Measurements from ENCODE around the gene HOXB9. TPM values are rescaled to one million over a fixed set of nuclear protein-coding genes. Genes with fewer than 3 reads are reported as not detected.
A peak's percentile ranks its signal among the peaks of the same experiment; 100 is the strongest.

HOXB9 gene
- total and polyA plus RNA-seq, 4 donors, result 19.8 to 413 (median 129) TPM

- H3K4me3 ChIP-seq (ENCODE audit: low read depth, low read length), result peak overlapping the region; percentile 65
- H3K27ac ChIP-seq (ENCODE audit: low read depth, low read length), result peak overlapping the region; percentile 99
- no peaks in the 10 kb centered on the region for H3K9me3 ChIP-seq (ENCODE audit: control insufficient read depth, insufficient read depth, low read length)
- peaks cover 68% of the 10 kb centered on the region for H3K4me1 ChIP-seq (ENCODE audit: control insufficient read depth, insufficient read depth, low read length)
- WGBS (ENCODE audit: insufficient coverage), result 6% methylated on average over 41 of the region's 43 CpGs
- H3K27me3 ChIP-seq (ENCODE audit: control insufficient read depth, insufficient read depth, low read length), result peaks cover 11% of the 10 kb centered on the region
- H3K36me3 ChIP-seq (ENCODE audit: control insufficient read depth, insufficient read depth, low read length), result peaks cover 11% of the 10 kb centered on the region
- DNase-seq (ENCODE audit: low read depth in 4 of 6, low spot score in 6 of 6), result peak; percentile 12 to 76 (median 36)
These were observed 8.5 kb downstream of the HOXB9 start for GRCh38 chr17:48617471-48618255.

DNA sequence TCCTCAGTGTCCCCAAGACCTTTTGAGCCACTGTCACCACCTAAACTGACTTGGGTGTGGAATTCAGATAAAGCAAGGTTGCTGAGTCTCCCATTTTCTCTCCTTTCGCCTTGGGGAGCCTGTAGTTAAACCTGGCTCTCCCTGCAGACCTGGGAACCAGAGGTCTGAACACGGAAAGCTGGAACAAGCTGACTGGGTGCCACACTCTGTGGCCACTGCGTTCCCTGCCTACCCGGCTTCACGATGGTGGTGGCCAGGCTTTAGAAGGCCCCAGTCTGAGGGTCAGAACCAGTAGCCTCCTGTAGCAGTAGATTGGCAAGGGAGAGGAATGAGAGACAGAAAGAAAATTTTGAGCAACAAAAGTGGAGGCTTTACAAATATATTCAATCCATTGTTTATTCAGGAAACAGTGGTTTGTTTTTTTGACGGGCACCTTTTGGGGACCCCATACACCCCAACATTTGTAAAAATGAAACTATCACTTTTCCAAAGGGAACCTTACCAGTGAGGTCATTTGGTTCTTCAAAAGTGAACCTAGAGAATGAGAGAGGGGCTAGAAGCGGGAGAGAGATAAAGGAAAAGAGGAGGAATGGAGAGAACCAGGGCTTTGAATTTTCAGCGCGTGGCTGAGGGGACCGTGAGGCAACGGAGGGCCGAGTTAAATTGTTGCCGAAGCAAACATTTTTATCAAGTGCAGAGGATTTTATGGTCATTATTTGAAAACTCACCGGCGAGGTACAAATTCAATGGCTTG, 9.3 kb downstream of the HOXB9 start:
- H3K36me3 ChIP-seq (ENCODE audit: control insufficient read depth, insufficient read depth, low read length), result peaks cover 17% of the 10 kb centered on the region
- WGBS (ENCODE audit: insufficient coverage), result 14% methylated on average over 10 of the region's 15 CpGs
- H3K4me3 ChIP-seq (ENCODE audit: low read depth, low read length), result peak overlapping the region; percentile 65
- H3K27ac ChIP-seq (ENCODE audit: low read depth, low read length), result peak overlapping the region; percentile 99
- H3K27me3 ChIP-seq (ENCODE audit: control insufficient read depth, insufficient read depth, low read length), result peaks cover 11% of the 10 kb centered on the region
- H3K4me1 ChIP-seq (ENCODE audit: control insufficient read depth, insufficient read depth, low read length), result peaks cover 66% of the 10 kb centered on the region
- DNase-seq (ENCODE audit: low read depth in 4 of 6, low spot score in 6 of 6), result peak; percentile 17 to 63 (median 42)
- no peaks in the 10 kb centered on the region for H3K9me3 ChIP-seq (ENCODE audit: control insufficient read depth, insufficient read depth, low read length)

DNA sequence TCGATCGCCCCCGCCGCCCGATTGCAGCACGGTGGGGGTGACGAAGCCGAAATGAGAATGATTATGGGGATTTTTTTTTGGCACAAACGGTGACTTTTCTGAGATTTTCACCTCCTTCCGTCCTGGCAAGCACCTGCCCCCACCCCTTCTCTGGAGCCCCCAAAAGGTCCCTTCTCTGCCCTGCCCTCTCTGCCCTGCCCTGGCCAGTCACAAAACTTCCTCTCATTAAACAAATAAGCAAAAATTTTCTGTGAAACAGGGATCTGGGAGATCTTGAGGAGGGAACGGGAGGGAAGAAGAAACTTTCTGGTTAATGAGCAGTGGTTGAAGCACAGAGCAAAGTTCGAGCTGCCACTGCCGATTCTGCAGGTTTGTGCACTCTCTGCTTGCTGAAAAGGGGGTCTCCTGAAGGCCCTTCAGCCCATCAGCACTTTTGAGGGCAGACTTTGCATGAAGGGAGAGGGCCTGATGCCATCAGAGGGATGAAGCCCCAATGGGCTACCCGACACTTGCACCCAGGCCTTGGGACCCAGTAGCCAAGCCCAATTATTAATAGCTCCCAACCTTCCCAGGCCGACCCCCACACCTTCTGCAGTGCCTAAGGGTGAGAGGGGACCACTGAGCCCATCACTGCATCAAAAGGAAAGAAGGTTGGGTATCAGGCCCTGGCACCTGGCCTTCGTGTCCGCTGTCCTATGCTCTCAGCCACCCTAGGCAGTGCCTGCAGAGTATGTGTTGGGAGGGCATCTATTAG, 10.0 kb downstream of the HOXB9 start:
- Histone ChIP-seq H3K27ac (ENCODE audit: low read depth, low read length) (peak overlapping the region; percentile 99), H3K27me3 (ENCODE audit: control insufficient read depth, insufficient read depth, low read length) (peaks cover 8% of the 10 kb centered on the region), H3K4me1 (ENCODE audit: control insufficient read depth, insufficient read depth, low read length) (peaks cover 65% of the 10 kb centered on the region), H3K36me3 (ENCODE audit: control insufficient read depth, insufficient read depth, low read length) (peaks cover 16% of the 10 kb centered on the region), H3K4me3 (ENCODE audit: low read depth, low read length) (peak overlapping the region; percentile 65), H3K9me3 (ENCODE audit: control insufficient read depth, insufficient read depth, low read length) (no peaks in the 10 kb centered on the region)
- WGBS (ENCODE audit: insufficient coverage), result 18% methylated on average over 3 of the region's 17 CpGs
- DNase-seq (ENCODE audit: low read depth in 4 of 6, low spot score in 6 of 6), result peak in 5 of 6 donors; percentile 8 to 39 (median 26)

DNA sequence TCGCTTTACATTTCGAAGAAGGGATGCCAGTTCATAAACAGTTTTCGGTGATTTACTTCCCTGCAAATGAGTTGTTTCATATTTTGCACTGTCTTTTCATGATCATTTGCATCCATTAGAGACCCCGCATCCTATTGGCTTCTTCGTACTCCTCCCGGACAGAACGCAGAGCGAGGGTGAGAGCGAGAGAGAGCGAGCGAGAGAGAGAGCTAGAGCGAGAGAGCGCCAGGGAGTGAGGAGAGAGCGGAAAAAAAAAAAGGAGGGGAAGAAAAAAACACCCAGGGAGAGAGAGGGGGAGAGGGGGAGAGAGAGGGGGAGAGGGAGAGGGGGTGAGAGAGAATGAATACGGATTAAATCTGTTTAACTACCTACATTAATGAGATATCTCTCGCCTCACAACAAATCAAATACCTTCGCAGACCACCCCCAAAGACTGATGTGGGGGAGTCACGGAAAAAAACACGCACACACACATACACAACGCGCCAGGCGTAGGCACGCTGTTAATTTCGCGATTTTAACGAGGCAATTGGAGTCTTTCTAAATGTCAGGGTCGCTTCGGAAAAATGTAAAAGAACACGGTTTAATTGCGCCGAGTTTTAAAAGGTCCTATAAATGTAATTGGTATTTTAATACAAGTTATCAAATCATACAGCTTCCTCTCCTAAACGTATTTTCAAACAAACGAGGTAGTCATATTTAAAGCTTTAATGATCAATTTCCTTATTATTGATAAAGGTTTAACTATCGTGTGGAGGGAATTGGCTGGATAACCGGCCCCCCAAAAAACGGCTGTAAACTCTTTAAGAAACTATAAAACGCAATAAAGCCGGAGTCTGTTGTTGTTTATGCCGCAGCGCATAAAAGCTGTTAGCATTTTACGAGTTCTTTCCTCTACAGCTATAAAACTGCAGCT, 10.9 kb downstream of the HOXB9 start, which contains the start of gene HOXB8:
Gene HOXB8, minus strand, starts transcription at position 246 of the 916 bp plus-strand sequence. CDS start 588 bp downstream, outside the sequence.
- DNase-seq (ENCODE audit: low read depth in 4 of 6, low spot score in 6 of 6), result peak in 5 of 6 donors; percentile 24 to 99 (median 87)
- H3K4me3 ChIP-seq (ENCODE audit: low read depth, low read length), result peak within 1 kb of the TSS; percentile 65
- H3K27me3 ChIP-seq (ENCODE audit: control insufficient read depth, insufficient read depth, low read length), result peaks cover 6% of the 10 kb centered on the region
- peaks cover 59% of the 10 kb centered on the region for H3K4me1 ChIP-seq (ENCODE audit: control insufficient read depth, insufficient read depth, low read length)
- no peaks in the 10 kb centered on the region for H3K9me3 ChIP-seq (ENCODE audit: control insufficient read depth, insufficient read depth, low read length)
- WGBS (ENCODE audit: insufficient coverage), result 0% methylated on average over 3 of the region's 41 CpGs
- H3K27ac ChIP-seq (ENCODE audit: low read depth, low read length), result peak within 1 kb of the TSS; percentile 99
- H3K36me3 ChIP-seq (ENCODE audit: control insufficient read depth, insufficient read depth, low read length), result peaks cover 21% of the 10 kb centered on the region

GRCh38 chr17:48613862-48614694, 12.1 kb downstream of the HOXB9 start:
- peaks cover 55% of the 10 kb centered on the region for H3K4me1 ChIP-seq (ENCODE audit: control insufficient read depth, insufficient read depth, low read length)
- H3K36me3 ChIP-seq (ENCODE audit: control insufficient read depth, insufficient read depth, low read length), result peaks cover 21% of the 10 kb centered on the region
- peak overlapping the region; percentile 65 for H3K4me3 ChIP-seq (ENCODE audit: low read depth, low read length)
- under 1% methylated on average over 53 of the region's 55 CpGs for WGBS (ENCODE audit: insufficient coverage)
- DNase-seq (ENCODE audit: low read depth in 4 of 6, low spot score in 6 of 6), result peak in 3 of 6 donors; percentile 12 to 65 (median 43)
- no peaks in the 10 kb centered on the region for H3K9me3 ChIP-seq (ENCODE audit: control insufficient read depth, insufficient read depth, low read length)
- H3K27ac ChIP-seq (ENCODE audit: low read depth, low read length), result peak overlapping the region; percentile 99
- peaks cover 4% of the 10 kb centered on the region for H3K27me3 ChIP-seq (ENCODE audit: control insufficient read depth, insufficient read depth, low read length)

DNA sequence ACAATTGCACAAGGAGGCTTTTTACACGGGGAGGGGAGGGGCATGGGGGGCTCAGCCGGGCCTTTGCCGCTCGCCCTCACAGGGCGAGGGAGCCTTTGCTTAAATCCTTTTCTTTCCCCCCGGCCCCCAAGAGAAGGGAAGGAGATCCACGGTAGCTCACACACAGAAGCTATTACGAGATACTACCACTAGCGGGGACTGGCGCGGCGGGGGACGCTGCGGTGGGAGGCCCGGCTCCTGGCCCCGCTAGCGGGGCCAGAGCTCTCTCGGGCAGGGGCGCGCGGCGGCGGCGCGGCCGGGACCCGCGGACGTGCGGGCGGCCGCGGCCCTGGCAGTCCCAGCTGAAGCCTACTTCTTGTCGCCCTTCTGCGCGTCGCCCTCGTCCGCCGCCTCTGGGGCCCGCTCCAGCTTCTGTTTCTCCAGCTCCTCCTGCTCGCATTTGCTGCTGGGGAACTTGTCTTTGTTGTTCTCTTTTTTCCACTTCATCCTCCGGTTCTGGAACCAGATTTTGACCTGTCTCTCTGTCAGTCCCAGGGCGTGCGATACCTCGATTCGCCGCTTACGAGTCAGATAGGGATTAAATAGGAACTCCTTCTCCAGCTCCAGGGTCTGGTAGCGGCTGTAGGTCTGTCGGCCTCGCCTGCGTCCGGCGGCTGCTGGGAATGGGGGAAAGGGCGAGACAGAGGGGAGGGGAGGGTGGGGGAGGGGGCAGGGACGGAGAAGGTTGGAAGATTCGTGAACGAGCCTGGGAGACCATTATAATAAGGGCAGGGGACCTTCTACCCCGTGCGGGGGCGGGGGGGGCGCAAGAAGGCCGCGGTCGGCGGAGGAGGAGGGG, 13.1 kb downstream of the HOXB9 start:
- Histone ChIP-seq H3K4me1 (ENCODE audit: control insufficient read depth, insufficient read depth, low read length) (peaks cover 53% of the 10 kb centered on the region), H3K27me3 (ENCODE audit: control insufficient read depth, insufficient read depth, low read length) (peaks cover 2% of the 10 kb centered on the region), H3K27ac (ENCODE audit: low read depth, low read length) (peak overlapping the region; percentile 99), H3K36me3 (ENCODE audit: control insufficient read depth, insufficient read depth, low read length) (peaks cover 21% of the 10 kb centered on the region), H3K4me3 (ENCODE audit: low read depth, low read length) (peak overlapping the region; percentile 65), H3K9me3 (ENCODE audit: control insufficient read depth, insufficient read depth, low read length) (no peaks in the 10 kb centered on the region)
- 0% methylated on average over 56 of the region's 67 CpGs for WGBS (ENCODE audit: insufficient coverage)
- DNase-seq (ENCODE audit: low read depth in 4 of 6, low spot score in 6 of 6), result peak in 2 of 6 donors; percentile 73 to 82

DNA sequence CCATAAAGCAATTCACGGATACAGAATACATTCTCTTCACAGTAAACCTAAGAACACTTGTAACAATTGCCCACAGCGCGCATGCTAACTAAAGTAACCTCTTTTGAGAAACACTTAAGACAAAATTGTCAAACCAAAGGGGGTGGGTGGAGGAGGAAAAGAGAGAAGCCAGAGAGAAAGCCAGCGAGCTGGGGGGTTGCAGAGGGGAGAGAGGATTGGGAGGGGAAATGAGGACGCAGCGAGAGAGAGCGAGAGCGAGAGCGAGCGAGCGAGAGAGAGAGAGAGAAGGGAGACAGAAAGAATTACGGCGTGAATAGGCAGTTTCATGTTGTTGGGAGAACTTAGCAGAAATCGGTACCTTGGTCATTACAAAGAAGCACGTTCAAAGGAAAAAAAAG, 13.7 kb downstream of the HOXB9 start:
- H3K4me1 ChIP-seq (ENCODE audit: control insufficient read depth, insufficient read depth, low read length), result peaks cover 47% of the 10 kb centered on the region
- peak overlapping the region; percentile 65 for H3K4me3 ChIP-seq (ENCODE audit: low read depth, low read length)
- DNase-seq (ENCODE audit: low read depth in 4 of 6, low spot score in 6 of 6), result peak in 2 of 6 donors; percentile 69 to 84
- H3K9me3 ChIP-seq (ENCODE audit: control insufficient read depth, insufficient read depth, low read length), result no peaks in the 10 kb centered on the region
- 0% methylated on average over 12 of the region's 15 CpGs for WGBS (ENCODE audit: insufficient coverage)
- peaks cover 21% of the 10 kb centered on the region for H3K36me3 ChIP-seq (ENCODE audit: control insufficient read depth, insufficient read depth, low read length)
- H3K27ac ChIP-seq (ENCODE audit: low read depth, low read length), result peak overlapping the region; percentile 99
- H3K27me3 ChIP-seq (ENCODE audit: control insufficient read depth, insufficient read depth, low read length), result peaks cover 2% of the 10 kb centered on the region
